Psoas muscle (tissue), 8 donors: Measurements from ENCODE around the gene LAMTOR1. TPM values are rescaled to one million over a fixed set of nuclear protein-coding genes. Genes with fewer than 3 reads are reported as not detected.

Source experiments
- ATAC-seq, 4 donors: fragments of 200-7000 bp; cut with Tn5 transposase; one replicate each; pipeline ENCODE4 v1.9.1; 2020; ENCODE audit warnings: moderate library complexity in 3 of 4, mild to moderate bottlenecking in 2 of 4
- DNase-seq, 2 donors: peaks; one replicate each; pipeline ENCODE4 v3.0.0-alpha.2; 2020
- H3K27ac ChIP-seq: fragments of 200-600 bp; one replicate; pipeline ENCODE4 v1.8.0; 2022
- H3K27me3 ChIP-seq, 3 donors: fragments of 200-600 bp in 1 of 3; one replicate each; pipeline versions ENCODE4 v1.6.1 to v1.8.0; 2013 to 2022; ENCODE audit warnings: low read length in 2 of 3, mild to moderate bottlenecking in 2 of 3, moderate library complexity in 1 of 3; ENCODE audit not compliant: insufficient read depth in 3 of 3
- H3K36me3 ChIP-seq, 2 donors: fragments of 200-600 bp in 1 of 2; one replicate each; pipeline versions ENCODE4 v1.6.1 to v1.8.0; 2013 to 2022; ENCODE audit warnings: low read depth in 1 of 2, mild to moderate bottlenecking in 1 of 2, moderate library complexity in 1 of 2; ENCODE audit not compliant: insufficient read depth in 1 of 2
- H3K4me1 ChIP-seq: fragments of 200-600 bp; one replicate; pipeline ENCODE4 v1.8.0; 2022
- H3K4me3 ChIP-seq: fragments of 200-600 bp; one replicate; pipeline ENCODE4 v1.8.0; 2022; ENCODE audit warnings: mild to moderate bottlenecking
- H3K9me3 ChIP-seq: fragments of 200-600 bp; one replicate; pipeline ENCODE4 v1.8.0; 2022
- CTCF ChIP-seq: fragments of 200-600 bp; IDR thresholded peaks from one replicate; pipeline ENCODE4 v1.8.0; 2022; ENCODE audit warnings: antibody characterized with exemption
- WGBS, 3 donors: extraction: QIAGEN DNeasy Blood & Tissue Kit; methylation state at CpG; one replicate each; pipeline versions ENCODE4 v1.1.6 to v1.1.7; 2013; 5-methylcytosine and 5-hydroxymethylcytosine counted together
- intact Hi-C, 2 donors: fragments of 100-400 bp; cut with DNase I; formaldehyde crosslinking; loops; one replicate each; pipeline versions ENCODE4 v1.11.0 to v1.14.2; 2022
- polyA plus RNA-seq, 3 donors: library from polyadenylated mRNA; stranded (reverse); fragments of 200-250 nt; gene quantifications; one replicate each; pipeline ENCODE4 v1.2.3, GENCODE V29; 2013
- total RNA-seq, 4 donors: library from RNA; stranded (reverse); fragmentation: NEBNext Ultra II Directional in 2 of 4; extraction: Animal tissue kit (Norgen Biotek cat#: 25700) in 2 of 4; gene quantifications; one replicate each; pipeline versions ENCODE4 v1.2.1 to v1.2.4, GENCODE V29; 2021 to 2023
- donor health status: healthy with polysubstance abuse.
- donor health status: DM: no; HTN: no; CAD: no; lungs with moderate emphysema.
- donor health status: Bipolar disorder and iron deficiency.
- donor health status: healthy.
- donor health status: DM: yes; HTN: yes; CAD: no.
- donor health status: DM: no; HTN: no; CAD: no.
- donor health status: DM: no; HTN: no; CAD: no.
- donor health status: DM: yes; HTN: yes; CAD: no.

LAMTOR1 gene
- total and polyA plus RNA-seq, 7 donors: 74.9 to 223 (median 91.2) TPM

GRCh38 chr11:72067676-72068075 lies 35.4 kb downstream of the LAMTOR1 start:
- intact Hi-C loops: no loop called here
- Histone ChIP-seq H3K27me3 (no peaks in the 10 kb centered on the region), H3K9me3 (no peaks in the 10 kb centered on the region), H3K4me1 (peaks cover 50% of the 10 kb centered on the region), H3K4me3 (no peak overlapping the region), H3K27ac (no peak overlapping the region), H3K36me3 (peaks cover 5% of the 10 kb centered on the region in 2 donors)
- TF ChIP-seq CTCF: no peak
- DNase-seq (no peak), ATAC-seq (no peak)

- Histone ChIP-seq H3K36me3 (peaks cover 5 to 7% of the 10 kb centered on the region in 2 donors), H3K9me3 (no peaks in the 10 kb centered on the region), H3K27me3 (no peaks in the 10 kb centered on the region), H3K4me1 (peaks cover 47% of the 10 kb centered on the region), H3K4me3 (no peak overlapping the region), H3K27ac (peak overlapping the region; percentile 30)
- ATAC-seq: no peak
- DNase-seq: no peak
- intact Hi-C loops: no loop called here
- TF ChIP-seq CTCF: no peak
Measured at GRCh38 chr11:72067266-72067665, 35.8 kb downstream of the LAMTOR1 start.

- peaks cover 45% of the 10 kb centered on the region for H3K4me1 ChIP-seq
- no peak for TF ChIP-seq CTCF
- H3K36me3 ChIP-seq: peaks cover 5 to 11% of the 10 kb centered on the region in 2 donors
- no peak for ATAC-seq
- peak overlapping the region; percentile 30 for H3K27ac ChIP-seq
- no peaks in the 10 kb centered on the region for H3K9me3 ChIP-seq
- intact Hi-C loops: no loop called here
- no peak for DNase-seq
- H3K4me3 ChIP-seq: no peak overlapping the region
- no peaks in the 10 kb centered on the region for H3K27me3 ChIP-seq
Measured at GRCh38 chr11:72066855-72067254, 36.2 kb downstream of the LAMTOR1 start.

- no peak for ATAC-seq
- WGBS, 3 donors: 85 to 86% (median 85%) methylated on average over 5 of the region's 5 CpGs
- no peaks in the 10 kb centered on the region for H3K27me3 ChIP-seq
Measured at GRCh38 chr11:72061739-72062396, 41.2 kb downstream of the LAMTOR1 start.

More at GRCh38 chr11:72061739-72062396, 41.2 kb downstream of the LAMTOR1 start:
- Histone ChIP-seq H3K4me3 (no peak overlapping the region), H3K4me1 (peaks cover 18% of the 10 kb centered on the region), H3K9me3 (no peaks in the 10 kb centered on the region), H3K27ac (no peak overlapping the region), H3K36me3 (peaks cover 3 to 7% of the 10 kb centered on the region in 2 donors)
- TF ChIP-seq CTCF: no peak
- no peak for DNase-seq
- intact Hi-C loops: no loop called here
